Measurements from ENCODE around the gene PCDHA8.
"Not testable (repeated sequence)": the region's sequence is repeated elsewhere in the genome, so short reads cannot be mapped to it uniquely, and the experiment has no call there.

PCDHA8 gene

DNA sequence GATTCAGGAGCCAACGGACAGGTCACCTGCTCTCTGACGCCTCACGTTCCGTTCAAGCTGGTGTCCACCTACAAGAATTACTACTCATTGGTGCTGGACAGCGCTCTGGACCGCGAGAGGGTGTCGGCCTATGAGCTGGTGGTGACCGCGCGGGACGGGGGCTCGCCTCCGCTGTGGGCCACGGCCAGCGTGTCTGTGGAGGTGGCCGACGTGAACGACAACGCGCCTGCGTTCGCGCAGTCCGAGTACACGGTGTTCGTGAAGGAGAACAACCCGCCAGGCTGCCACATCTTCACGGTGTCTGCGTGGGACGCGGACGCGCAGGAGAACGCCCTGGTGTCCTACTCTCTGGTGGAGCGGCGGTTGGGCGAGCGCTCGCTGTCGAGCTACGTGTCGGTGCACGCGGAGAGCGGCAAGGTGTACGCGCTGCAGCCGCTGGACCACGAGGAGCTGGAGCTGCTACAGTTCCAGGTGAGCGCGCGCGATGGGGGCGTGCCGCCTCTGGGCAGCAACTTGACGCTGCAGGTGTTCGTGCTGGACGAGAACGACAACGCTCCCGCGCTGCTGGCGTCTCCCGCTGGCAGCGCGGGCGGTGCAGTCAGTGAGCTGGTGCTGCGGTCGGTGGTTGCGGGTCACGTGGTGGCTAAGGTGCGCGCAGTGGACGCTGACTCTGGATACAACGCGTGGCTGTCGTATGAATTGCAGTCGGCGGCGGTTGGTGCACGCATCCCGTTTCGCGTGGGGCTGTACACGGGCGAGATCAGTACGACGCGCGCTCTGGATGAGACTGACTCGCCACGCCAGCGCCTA is 16.4 kb downstream of the PCDHA8 start:
- H3K4me1 ChIP-seq (ENCODE audit: control insufficient read depth, insufficient read depth, low read length, unreplicated experiment) = no peaks in the 10 kb centered on the region
- H3K27me3 ChIP-seq (ENCODE audit: insufficient read depth, low read length) = no peaks in the 10 kb centered on the region
- no peak overlapping the region for H3K4me3 ChIP-seq (ENCODE audit: low read depth, low read length)
- no peak overlapping the region for H3K27ac ChIP-seq (ENCODE audit: low read depth, low read length)
- H2AFZ ChIP-seq (ENCODE audit: low read length, unreplicated experiment) = no peak overlapping the region
- H3K79me2 ChIP-seq (ENCODE audit: control insufficient read depth, insufficient read depth, low read length, unreplicated experiment) = no peaks in the 10 kb centered on the region
- no peaks in the 10 kb centered on the region for H3K36me3 ChIP-seq (ENCODE audit: insufficient read depth, low read length)

DNA sequence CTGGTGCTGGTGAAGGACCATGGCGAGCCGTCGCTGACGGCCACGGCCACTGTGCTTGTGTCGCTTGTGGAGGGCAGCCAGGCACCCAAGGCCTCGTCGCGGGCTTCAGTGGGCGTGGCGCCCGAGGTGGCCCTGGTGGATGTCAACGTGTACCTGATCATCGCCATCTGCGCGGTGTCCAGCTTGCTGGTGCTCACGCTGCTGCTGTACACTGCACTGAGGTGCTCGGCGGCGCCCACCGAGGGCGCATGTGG is 16.9 kb downstream of the PCDHA8 start:
- no peak overlapping the region for H3K27ac ChIP-seq (ENCODE audit: low read depth, low read length)
- H3K4me1 ChIP-seq (ENCODE audit: control insufficient read depth, insufficient read depth, low read length, unreplicated experiment) = no peaks in the 10 kb centered on the region
- no peaks in the 10 kb centered on the region for H3K36me3 ChIP-seq (ENCODE audit: insufficient read depth, low read length)
- no peak overlapping the region for H2AFZ ChIP-seq (ENCODE audit: low read length, unreplicated experiment)
- H3K4me3 ChIP-seq (ENCODE audit: low read depth, low read length) = no peak overlapping the region
- no peaks in the 10 kb centered on the region for H3K79me2 ChIP-seq (ENCODE audit: control insufficient read depth, insufficient read depth, low read length, unreplicated experiment)
- no peaks in the 10 kb centered on the region for H3K27me3 ChIP-seq (ENCODE audit: insufficient read depth, low read length)

DNA sequence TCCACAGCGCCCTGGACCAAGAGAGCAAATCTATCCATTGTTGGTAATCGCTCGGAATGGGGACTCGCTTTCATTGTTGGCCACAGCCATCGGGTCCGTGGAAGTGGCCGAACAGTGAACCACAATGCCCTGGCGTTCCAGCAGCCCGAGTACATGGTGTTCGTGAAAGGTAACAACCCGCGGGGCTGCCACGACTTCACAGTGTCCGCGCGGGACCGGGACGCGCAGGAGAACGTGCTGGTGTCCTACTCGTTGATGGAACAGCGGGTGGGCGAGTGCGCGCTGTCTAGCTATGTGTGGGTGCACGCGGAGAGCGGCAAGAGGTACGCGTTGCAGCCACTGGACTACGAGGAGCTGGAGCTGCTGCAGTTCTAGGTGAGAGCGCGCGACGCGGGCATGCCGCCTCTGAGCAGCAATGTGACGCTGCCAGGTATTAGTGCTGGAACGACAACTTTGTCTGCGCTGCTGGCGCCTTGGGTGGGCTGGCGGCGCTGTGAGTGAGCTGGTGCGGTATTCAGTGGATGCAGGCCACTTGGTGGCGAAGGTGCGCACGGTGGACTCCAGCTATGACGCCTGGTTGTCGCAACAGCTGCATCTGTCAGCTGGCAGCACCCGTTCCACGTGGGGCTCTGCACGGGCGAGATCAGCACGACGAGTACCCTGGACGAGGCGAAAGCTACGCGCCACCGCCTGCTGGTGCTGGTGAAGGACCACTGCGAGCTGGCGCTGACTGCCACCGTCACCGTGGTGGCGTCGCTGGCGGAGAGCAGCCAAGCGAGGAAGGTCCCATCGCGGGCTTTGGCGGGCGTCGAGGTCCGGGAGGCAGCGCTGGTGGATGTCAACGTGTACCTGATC is 21.7 kb downstream of the PCDHA8 start:
- no peak overlapping the region for H2AFZ ChIP-seq (ENCODE audit: low read length, unreplicated experiment)
- no peak overlapping the region for H3K27ac ChIP-seq (ENCODE audit: low read depth, low read length)
- H3K36me3 ChIP-seq (ENCODE audit: insufficient read depth, low read length) = no peaks in the 10 kb centered on the region
- H3K4me3 ChIP-seq (ENCODE audit: low read depth, low read length) = no peak overlapping the region
- H3K27me3 ChIP-seq (ENCODE audit: insufficient read depth, low read length) = peaks cover 4% of the 10 kb centered on the region; the same call in 1 of the 2 replicates
- no peaks in the 10 kb centered on the region for H3K79me2 ChIP-seq (ENCODE audit: control insufficient read depth, insufficient read depth, low read length, unreplicated experiment)
- no peaks in the 10 kb centered on the region for H3K4me1 ChIP-seq (ENCODE audit: control insufficient read depth, insufficient read depth, low read length, unreplicated experiment)

DNA sequence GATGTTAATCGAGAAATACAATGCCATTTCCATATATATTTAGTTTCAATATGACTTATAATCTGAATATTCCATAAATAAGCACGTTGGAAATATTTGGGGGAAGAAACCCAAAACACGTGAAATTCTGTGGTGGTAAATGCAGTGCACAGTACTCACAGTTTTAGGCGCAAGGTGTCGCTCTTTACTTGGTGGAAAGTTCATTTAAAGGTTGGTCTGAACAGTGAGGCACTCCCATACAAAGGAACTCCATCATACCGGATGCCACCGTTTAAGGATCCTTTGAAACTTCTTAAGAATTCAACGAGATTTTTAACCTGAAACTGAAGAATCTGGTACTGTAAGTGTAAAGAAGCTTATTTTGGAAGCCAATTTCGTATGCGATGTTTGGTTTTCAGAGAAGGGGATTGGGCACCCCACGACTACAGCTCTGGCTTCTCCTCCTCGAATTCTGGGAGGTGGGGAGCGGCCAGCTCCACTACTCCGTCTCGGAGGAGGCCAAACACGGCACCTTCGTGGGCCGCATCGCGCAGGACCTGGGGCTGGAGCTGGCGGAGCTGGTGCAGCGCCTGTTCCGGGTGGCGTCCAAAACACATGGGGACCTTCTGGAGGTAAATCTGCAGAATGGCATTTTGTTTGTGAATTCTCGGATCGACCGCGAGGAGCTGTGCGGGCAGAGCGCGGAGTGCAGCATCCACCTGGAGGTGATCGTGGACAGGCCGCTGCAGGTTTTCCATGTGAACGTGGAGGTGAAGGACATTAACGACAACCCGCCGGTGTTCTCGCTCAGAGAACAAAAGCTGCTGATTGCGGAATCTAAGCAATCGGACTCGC is 28.0 kb downstream of the PCDHA8 start, which contains the start of gene PCDHA11:
PCDHA11 (plus strand) TSS at position 237 of the 834 bp plus-strand sequence; CDS start at position 384, 147 bp downstream.
- Histone ChIP-seq H3K4me3 (ENCODE audit: low read depth, low read length) (no peak within 1 kb of the TSS), H3K27ac (ENCODE audit: low read depth, low read length) (no peak within 1 kb of the TSS), H3K36me3 (ENCODE audit: insufficient read depth, low read length) (no peaks in the 10 kb centered on the region), H3K79me2 (ENCODE audit: control insufficient read depth, insufficient read depth, low read length, unreplicated experiment) (no peaks in the 10 kb centered on the region), H3K4me1 (ENCODE audit: control insufficient read depth, insufficient read depth, low read length, unreplicated experiment) (no peaks in the 10 kb centered on the region), H3K27me3 (ENCODE audit: insufficient read depth, low read length) (peaks cover 4% of the 10 kb centered on the region; the same call in 1 of the 2 replicates), H2AFZ (ENCODE audit: low read length, unreplicated experiment) (no peak within 1 kb of the TSS)

DNA sequence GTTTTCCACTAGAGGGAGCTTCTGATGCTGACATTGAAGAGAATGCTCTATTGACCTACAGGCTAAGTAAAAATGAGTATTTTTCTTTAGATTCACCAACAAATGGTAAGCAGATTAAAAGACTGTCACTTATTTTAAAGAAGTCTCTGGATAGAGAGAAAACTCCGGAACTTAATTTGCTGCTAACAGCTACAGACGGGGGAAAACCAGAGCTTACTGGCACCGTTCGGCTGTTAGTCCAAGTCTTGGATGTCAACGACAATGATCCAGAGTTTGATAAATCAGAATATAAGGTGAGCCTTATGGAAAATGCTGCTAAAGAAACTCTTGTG is 28.5 kb downstream of the PCDHA8 start:
- Histone ChIP-seq H3K27ac (ENCODE audit: low read depth, low read length) (no peak overlapping the region), H3K4me3 (ENCODE audit: low read depth, low read length) (no peak overlapping the region), H2AFZ (ENCODE audit: low read length, unreplicated experiment) (no peak overlapping the region)

DNA sequence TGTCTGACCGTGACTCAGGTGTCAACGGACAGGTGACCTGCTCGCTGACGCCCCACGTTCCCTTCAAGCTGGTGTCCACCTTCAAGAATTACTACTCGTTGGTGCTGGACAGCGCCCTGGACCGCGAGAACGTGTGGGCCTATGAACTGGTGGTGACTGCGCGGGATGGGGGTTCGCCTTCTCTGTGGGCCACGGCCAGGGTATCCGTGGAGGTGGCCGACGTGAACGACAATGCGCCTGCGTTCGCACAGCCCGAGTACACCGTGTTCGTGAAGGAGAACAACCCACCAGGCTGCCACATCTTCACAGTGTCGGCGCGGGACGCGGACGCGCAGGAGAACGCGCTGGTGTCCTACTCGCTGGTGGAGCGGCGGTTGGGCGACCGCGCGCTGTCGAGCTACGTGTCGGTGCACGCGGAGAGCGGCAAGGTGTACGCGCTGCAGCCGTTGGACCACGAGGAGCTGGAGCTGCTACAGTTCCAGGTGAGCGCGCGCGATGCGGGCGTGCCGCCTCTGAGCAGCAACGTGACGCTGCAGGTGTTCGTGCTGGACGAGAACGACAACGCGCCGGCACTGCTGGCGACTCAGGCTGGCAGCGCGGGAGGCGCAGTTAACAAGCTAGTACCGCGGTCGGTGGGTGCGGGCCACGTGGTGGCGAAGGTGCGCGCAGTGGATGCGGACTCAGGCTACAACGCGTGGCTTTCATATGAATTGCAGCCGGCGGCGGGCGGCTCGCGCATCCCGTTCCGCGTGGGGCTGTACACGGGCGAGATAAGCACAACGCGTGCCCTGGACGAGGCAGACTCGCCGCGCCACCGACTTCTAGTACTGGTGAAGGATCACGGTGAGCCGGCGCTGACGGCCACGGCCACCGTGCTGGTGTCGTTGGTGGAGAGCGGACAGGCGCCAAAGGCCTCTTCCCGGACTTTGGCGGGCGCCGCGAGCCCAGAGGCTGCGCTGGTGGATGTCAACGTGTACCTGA is 29.5 kb downstream of the PCDHA8 start:
- no peaks in the 10 kb centered on the region for H3K4me1 ChIP-seq (ENCODE audit: control insufficient read depth, insufficient read depth, low read length, unreplicated experiment)
- H3K79me2 ChIP-seq (ENCODE audit: control insufficient read depth, insufficient read depth, low read length, unreplicated experiment) = no peaks in the 10 kb centered on the region
- H2AFZ ChIP-seq (ENCODE audit: low read length, unreplicated experiment) = no peak overlapping the region
- no peaks in the 10 kb centered on the region for H3K36me3 ChIP-seq (ENCODE audit: insufficient read depth, low read length)
- H3K4me3 ChIP-seq (ENCODE audit: low read depth, low read length) = no peak overlapping the region
- peaks cover 4% of the 10 kb centered on the region; the same call in 1 of the 2 replicates for H3K27me3 ChIP-seq (ENCODE audit: insufficient read depth, low read length)
- no peak overlapping the region for H3K27ac ChIP-seq (ENCODE audit: low read depth, low read length)

More for the DNA sequence above, 28.5 kb downstream of the PCDHA8 start:
- no peaks in the 10 kb centered on the region for H3K79me2 ChIP-seq (ENCODE audit: control insufficient read depth, insufficient read depth, low read length, unreplicated experiment)
- no peaks in the 10 kb centered on the region for H3K36me3 ChIP-seq (ENCODE audit: insufficient read depth, low read length)
- no peaks in the 10 kb centered on the region for H3K4me1 ChIP-seq (ENCODE audit: control insufficient read depth, insufficient read depth, low read length, unreplicated experiment)
- H3K27me3 ChIP-seq (ENCODE audit: insufficient read depth, low read length) = peaks cover 4% of the 10 kb centered on the region; the same call in 1 of the 2 replicates

DNA sequence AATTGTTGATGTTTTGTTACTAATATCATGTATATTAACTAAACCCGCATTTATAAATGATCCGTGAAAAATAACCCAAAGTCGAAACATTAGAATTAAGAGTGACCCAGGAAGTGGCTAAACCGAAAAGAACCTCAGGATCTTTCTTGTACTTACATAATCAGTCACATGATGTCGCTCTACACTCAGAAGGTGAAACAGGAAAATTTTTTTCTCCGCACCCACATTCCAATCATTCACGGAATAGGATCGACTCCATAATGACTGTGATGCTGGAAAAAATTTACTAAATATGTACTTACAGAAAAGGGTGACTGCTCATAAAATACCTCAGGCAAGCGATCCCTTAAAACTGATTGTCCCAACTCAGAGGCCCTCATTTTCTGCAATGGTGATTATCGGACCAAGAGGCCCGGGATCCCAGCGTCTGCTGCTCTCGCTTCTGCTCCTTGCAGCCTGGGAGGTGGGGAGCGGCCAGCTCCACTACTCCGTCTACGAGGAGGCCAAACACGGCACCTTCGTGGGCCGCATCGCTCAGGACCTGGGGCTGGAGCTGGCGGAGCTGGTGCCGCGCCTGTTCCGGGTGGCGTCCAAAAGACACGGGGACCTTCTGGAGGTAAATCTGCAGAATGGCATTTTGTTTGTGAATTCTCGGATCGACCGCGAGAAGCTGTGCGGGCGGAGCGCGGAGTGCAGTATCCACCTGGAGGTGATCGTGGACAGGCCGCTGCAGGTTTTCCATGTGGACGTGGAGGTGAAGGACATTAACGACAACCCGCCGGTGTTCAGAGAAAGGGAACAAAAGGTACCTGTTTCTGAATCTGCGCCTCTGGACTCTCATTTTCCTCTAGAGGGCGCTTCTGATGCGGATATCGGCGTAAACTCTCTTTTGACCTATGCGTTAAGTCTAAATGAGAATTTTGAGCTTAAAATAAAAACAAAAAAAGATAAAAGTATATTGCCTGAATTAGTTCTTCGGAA is 34.4 kb downstream of the PCDHA8 start, which contains the start of gene PCDHA12:
PCDHA12 (plus strand) TSS at position 224 of the 981 bp plus-strand sequence; CDS start at position 389, 165 bp downstream.
- Histone ChIP-seq H3K4me3 (ENCODE audit: low read depth, low read length) (no peak within 1 kb of the TSS), H3K27ac (ENCODE audit: low read depth, low read length) (no peak within 1 kb of the TSS)

DNA sequence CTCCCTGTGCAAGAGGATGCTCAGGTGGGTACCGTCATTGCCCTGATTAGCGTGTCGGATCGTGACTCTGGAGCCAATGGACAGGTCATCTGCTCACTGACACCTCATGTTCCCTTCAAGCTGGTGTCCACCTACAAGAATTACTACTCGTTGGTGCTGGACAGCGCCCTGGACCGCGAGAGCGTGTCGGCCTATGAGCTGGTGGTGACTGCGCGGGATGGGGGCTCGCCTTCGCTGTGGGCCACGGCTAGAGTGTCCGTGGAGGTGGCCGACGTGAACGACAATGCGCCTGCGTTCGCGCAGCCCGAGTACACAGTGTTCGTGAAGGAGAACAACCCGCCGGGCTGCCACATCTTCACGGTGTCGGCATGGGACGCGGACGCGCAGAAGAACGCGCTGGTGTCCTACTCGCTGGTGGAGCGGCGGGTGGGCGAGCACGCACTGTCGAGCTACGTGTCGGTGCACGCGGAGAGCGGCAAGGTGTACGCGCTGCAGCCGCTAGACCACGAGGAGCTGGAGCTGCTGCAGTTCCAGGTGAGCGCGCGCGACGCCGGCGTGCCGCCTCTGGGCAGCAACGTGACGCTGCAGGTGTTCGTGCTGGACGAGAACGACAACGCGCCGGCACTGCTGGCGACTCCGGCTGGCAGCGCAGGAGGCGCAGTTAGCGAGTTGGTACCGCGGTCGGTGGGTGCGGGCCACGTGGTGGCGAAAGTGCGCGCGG is 35.7 kb downstream of the PCDHA8 start:
- not testable (repeated sequence) for H3K36me3 ChIP-seq (ENCODE audit: insufficient read depth, low read length); H3K79me2 ChIP-seq (ENCODE audit: control insufficient read depth, insufficient read depth, low read length, unreplicated experiment); H3K27me3 ChIP-seq (ENCODE audit: insufficient read depth, low read length); H3K4me3 ChIP-seq (ENCODE audit: low read depth, low read length); H2AFZ ChIP-seq (ENCODE audit: low read length, unreplicated experiment); H3K27ac ChIP-seq (ENCODE audit: low read depth, low read length); H3K4me1 ChIP-seq (ENCODE audit: control insufficient read depth, insufficient read depth, low read length, unreplicated experiment)

More for the DNA sequence above, 34.4 kb downstream of the PCDHA8 start, which contains the start of gene PCDHA12:
- Histone ChIP-seq H3K79me2 (ENCODE audit: control insufficient read depth, insufficient read depth, low read length, unreplicated experiment) (no peaks in the 10 kb centered on the region), H3K4me1 (ENCODE audit: control insufficient read depth, insufficient read depth, low read length, unreplicated experiment) (no peaks in the 10 kb centered on the region), H3K36me3 (ENCODE audit: insufficient read depth, low read length) (no peaks in the 10 kb centered on the region), H2AFZ (ENCODE audit: low read length, unreplicated experiment) (no peak within 1 kb of the TSS), H3K27me3 (ENCODE audit: insufficient read depth, low read length) (no peaks in the 10 kb centered on the region)

Data from ACC112 (cell line).